Measurements from ENCODE around the gene CPPED1.

DNA sequence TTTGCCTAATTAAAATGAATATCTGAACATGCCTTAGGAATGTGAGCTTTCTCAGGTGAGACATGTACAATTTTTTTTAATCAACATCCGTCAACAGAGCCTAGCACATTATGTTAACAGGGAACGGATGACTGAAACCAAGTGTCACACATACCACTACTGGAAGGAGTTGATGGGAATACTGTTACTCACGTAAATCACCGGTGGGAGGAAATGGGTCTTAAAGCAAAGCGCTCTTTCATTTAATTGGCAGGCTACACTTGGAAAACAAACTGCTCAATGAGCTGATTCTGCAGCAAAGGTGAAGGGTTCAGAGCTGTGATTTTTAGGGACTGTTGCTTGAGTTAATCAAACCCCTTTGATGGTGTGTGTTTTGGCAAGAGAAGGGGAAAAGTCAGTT is 4.8 kb downstream of the CPPED1 start:
- TF ChIP-seq CTCF (IDR thresholded peaks at IDR 0.05) (no peak), EZH2phosphoT487 (IDR thresholded peaks at IDR 0.05) (no peak)
